Measurements from ENCODE around the gene WWOX.

- TF ChIP-seq CTCF (IDR thresholded peaks at IDR 0.05) (no peak), POLR2A (IDR thresholded peaks at IDR 0.05) (no peak), POLR2AphosphoS5 (IDR thresholded peaks at IDR 0.05) (no peak), EP300 (IDR thresholded peaks at IDR 0.05) (no peak)
These were observed 674.3 kb downstream of the WWOX start for GRCh38 chr16:78773706-78774105.
